GM12872 (cell line): ENCODE measurements around the gene ARHGAP24.

ENCODE experiments used
- CTCF ChIP-seq: IDR thresholded peaks from 3 replicates; pipeline ENCODE4 v1.5.1; 2011; ENCODE audit warnings: low read depth, mild to moderate bottlenecking, low read length, moderate library complexity; ENCODE audit not compliant: insufficient read depth

The ARHGAP24 gene

DNA sequence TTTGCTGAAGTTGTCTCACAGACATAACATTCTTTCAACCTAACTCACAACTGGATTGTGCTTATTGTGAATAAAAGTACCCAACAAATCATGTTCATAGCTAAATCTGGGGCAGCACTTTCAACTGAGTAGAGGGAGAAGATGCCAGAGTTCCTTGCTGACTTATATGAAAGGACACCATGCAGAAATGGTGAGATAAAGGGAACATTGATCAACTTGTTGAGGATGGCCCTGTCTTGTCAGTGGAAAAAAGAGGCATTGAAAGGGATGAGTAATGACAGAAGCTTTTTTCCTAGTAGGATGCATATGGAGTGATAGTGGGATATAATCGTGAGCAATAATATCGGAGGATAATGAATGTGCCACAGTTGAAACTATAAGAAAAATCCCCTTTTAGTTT, 221.7 kb downstream of the ARHGAP24 start:
- TF ChIP-seq CTCF, result no peak

DNA sequence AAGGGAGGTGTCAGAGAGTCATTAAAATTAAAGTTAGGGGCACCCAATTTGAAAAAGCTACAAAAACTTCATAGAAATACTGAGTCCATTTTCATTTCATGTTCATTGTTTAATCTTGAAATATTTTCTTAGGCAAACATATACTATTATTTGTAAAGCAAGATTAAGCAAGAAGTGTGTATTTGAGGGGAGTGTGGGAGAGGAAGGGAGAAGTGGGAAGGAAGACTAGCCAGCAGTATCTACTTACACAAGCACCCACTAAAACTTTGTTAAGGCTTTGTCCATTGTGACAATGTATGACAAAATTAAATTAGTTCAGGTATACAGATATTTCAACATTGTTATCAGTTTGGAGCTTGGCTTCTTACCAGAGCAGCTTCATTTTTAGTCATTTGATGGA, 222.9 kb downstream of the ARHGAP24 start:
- TF ChIP-seq CTCF, result no peak

- no peak for TF ChIP-seq CTCF
These were observed 225.4 kb downstream of the ARHGAP24 start for GRCh38 chr4:85700362-85700761.

DNA sequence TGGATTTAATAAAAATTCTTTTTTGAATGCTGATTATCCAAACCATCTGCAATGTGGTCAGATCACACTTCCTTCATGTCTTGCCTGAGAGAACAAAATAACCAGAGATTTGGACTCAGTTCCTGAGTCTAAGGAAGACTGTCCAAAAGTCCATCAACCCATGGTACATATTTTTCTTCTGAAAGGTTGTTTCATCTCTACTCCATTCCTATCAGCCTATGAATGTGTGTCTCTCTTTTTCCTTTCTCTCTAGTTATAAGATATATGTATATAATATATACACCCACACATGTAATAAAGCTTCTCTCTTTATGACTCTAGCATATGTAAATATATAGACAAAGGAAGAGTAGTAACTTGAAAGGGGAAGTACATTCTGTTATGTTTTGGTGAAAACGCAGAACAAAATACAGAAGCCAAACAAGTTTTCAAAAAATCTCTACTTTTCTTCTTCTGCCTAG, 226.9 kb downstream of the ARHGAP24 start:
- no peak for TF ChIP-seq CTCF

DNA sequence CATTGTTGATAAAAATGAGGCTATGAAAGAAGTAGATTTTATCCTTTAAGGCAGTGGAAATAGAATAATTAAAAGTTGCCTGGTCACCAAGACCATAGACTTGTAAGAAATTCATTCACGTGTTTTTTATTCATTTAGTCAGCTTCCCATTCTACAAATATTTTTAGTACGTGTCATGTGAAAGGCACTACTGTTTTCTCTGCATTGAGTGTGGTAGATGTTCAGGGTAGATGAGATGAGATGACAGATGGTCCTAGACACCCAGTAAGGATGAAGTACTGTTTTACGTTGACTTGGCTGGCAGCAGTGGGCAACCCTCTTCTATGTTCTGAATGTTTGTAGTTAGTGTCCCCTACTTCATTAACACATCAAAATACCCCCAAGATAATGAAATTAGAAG, 228.1 kb downstream of the ARHGAP24 start:
- TF ChIP-seq CTCF, result no peak

DNA sequence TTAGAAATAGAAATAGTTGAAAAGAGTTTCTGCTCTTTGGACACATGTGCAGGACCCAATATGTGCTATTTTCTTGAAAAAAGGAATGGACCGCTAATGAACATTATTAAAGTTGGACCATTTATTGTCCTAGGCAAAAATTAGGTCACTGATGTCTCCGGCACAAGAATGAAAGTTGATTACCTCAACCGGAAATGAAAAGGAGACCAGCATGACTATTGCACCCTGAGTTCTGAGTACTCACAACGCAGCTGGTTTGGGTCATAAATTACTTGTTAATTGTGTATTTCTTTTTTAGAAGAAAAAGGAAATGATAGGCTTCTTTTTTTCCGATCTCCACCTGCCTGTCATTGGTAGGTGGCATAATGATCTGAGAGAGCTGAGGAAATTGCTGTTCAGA, 232.7 kb downstream of the ARHGAP24 start:
- no peak for TF ChIP-seq CTCF

GRCh38 chr4:85708468-85708867, 233.5 kb downstream of the ARHGAP24 start:
- no peak for TF ChIP-seq CTCF

DNA sequence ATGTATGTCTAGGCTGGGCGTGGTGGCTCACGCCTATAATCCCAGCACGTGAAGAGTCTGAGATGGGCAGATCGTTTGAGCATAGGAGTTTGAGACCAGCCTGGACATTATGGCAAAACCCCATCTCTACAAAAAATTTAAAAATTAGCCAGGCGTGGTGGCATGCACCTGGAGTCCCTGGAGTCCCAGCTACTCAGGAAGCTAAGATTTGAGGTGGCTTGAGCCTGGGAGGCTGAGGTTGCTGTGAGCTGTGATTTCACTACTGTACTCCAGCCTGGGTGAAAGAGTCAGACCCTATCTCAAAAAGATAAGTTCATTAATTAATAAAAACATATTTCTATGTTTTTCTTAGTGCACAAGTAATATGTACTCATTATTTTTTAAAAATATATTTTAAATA, 238.1 kb downstream of the ARHGAP24 start:
- TF ChIP-seq CTCF, result no peak
